HFF-Myc (cell line): ENCODE measurements around the gene IL4R.

ENCODE experiments used
- DNase-seq: peaks from one replicate; pipeline ENCODE4 v3.0.0-alpha.2; 2011; ENCODE audit warnings: low read depth; ENCODE audit errors: extremely low read depth
- H3K4me3 ChIP-seq: replicated peaks from 2 replicates; pipeline ENCODE4 v1.5.1; 2011; ENCODE audit warnings: low read depth, mild to moderate bottlenecking, control low read depth, low read length
- CTCF ChIP-seq: IDR thresholded peaks from 2 replicates; pipeline ENCODE4 v1.5.1; 2012; ENCODE audit warnings: mild to moderate bottlenecking, low read depth, low read length, control low read depth; ENCODE audit errors: missing control alignments

IL4R gene

GRCh38 chr16:27321013-27321915 lies 7.5 kb downstream of the IL4R start:
- no peak overlapping the region for H3K4me3 ChIP-seq
- TF ChIP-seq CTCF = no peak
- no peak for DNase-seq

- H3K4me3 ChIP-seq = no peak overlapping the region
- no peak for TF ChIP-seq CTCF
- no peak for DNase-seq
These were observed 9.3 kb downstream of the IL4R start for GRCh38 chr16:27322858-27323780.

- DNase-seq = no peak
- TF ChIP-seq CTCF = no peak
- no peak overlapping the region for H3K4me3 ChIP-seq
These were observed 10.2 kb downstream of the IL4R start for GRCh38 chr16:27323781-27324561.

GRCh38 chr16:27324851-27325301 lies 11.1 kb downstream of the IL4R start:
- H3K4me3 ChIP-seq = no peak overlapping the region
- DNase-seq = no peak
- no peak for TF ChIP-seq CTCF

- no peak for TF ChIP-seq CTCF
- no peak for DNase-seq
These were observed 12.0 kb downstream of the IL4R start for GRCh38 chr16:27325736-27326135.

GRCh38 chr16:27326251-27326650 lies 12.5 kb downstream of the IL4R start:
- no peak overlapping the region for H3K4me3 ChIP-seq
- TF ChIP-seq CTCF = no peak
- no peak for DNase-seq

More at GRCh38 chr16:27325736-27326135, 12.0 kb downstream of the IL4R start:
- H3K4me3 ChIP-seq = no peak overlapping the region
